ENCODE results near the gene FXYD6. TPM values are rescaled to one million over a fixed set of nuclear protein-coding genes. Genes with fewer than 3 reads are reported as not detected.

FXYD6 gene
- total RNA-seq, 1 donor from 2014 or later, result 10.5 TPM

DNA sequence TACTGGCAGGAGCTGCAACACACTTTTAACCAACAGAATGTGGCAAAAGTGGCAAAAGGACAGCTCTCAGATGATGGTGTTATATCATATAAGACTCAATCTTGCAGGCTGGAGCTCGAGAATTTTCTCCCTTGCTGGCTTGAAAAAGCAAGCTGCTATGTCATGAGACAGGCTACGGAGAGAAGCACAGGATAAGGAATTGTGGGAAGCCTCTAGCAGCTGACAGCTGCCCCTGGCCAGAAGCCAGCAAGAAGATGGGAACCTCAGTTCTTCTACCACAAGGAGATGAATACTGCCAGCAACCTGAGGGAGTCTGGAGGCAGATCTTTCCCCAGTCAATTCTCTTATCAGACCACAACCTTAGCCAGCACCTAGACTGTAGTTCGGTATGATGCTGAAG, 24.6 kb downstream of the FXYD6 start:
- TF ChIP-seq EZH2 (IDR thresholded peaks at IDR 0.05; ENCODE audit: insufficient read depth, low read length) (no peak), CTCF (IDR thresholded peaks at IDR 0.05; ENCODE audit: insufficient read depth, low read depth, low read length) (no peak)
- Histone ChIP-seq H2AFZ (ENCODE audit: low read depth, low read length) (no peak overlapping the region), H4K20me1 (ENCODE audit: insufficient read depth, low read length) (no peaks in the 10 kb centered on the region), H3K27me3 (ENCODE audit: insufficient read depth, low read length) (no peaks in the 10 kb centered on the region), H3K79me2 (ENCODE audit: insufficient read depth, low read length) (no peaks in the 10 kb centered on the region), H3K4me3 (ENCODE audit: insufficient read depth, low read depth, low read length) (no peak overlapping the region), H3K4me1 (ENCODE audit: insufficient read depth, low read length) (no peaks in the 10 kb centered on the region), H3K4me2 (ENCODE audit: low read length) (no peak overlapping the region), H3K9me3 (ENCODE audit: insufficient read depth, low read depth, low read length) (no peaks in the 10 kb centered on the region), H3K9ac (ENCODE audit: low read length) (no peak overlapping the region), H3K36me3 (ENCODE audit: insufficient read depth, low read length) (no peaks in the 10 kb centered on the region), H3K27ac (ENCODE audit: low read depth, low read length) (no peak overlapping the region)
- H3K9me3 Mint-ChIP-seq (ENCODE audit: unreplicated experiment), result peaks cover 2% of the 10 kb centered on the region
- no peaks in the 10 kb centered on the region for H3K36me3 Mint-ChIP-seq (ENCODE audit: low read depth, unreplicated experiment)
- FAIRE-seq (no peak), DNase-seq (ENCODE audit: low read depth) (peak; percentile 16)
- H3K4me1 Mint-ChIP-seq (ENCODE audit: low read depth, unreplicated experiment), result peaks cover 19% of the 10 kb centered on the region
- H3K27me3 Mint-ChIP-seq (ENCODE audit: low read depth, unreplicated experiment), result peaks cover 16% of the 10 kb centered on the region
- H3K4me3 Mint-ChIP-seq (ENCODE audit: unreplicated experiment), result no peak overlapping the region
- H3K27ac Mint-ChIP-seq (ENCODE audit: unreplicated experiment), result no peak overlapping the region

GRCh38 chr11:117851106-117851505, 25.4 kb downstream of the FXYD6 start:
- H2AFZ ChIP-seq (ENCODE audit: low read depth, low read length), result no peak overlapping the region
- no peak overlapping the region for H3K4me3 ChIP-seq (ENCODE audit: insufficient read depth, low read depth, low read length)
- peaks cover 12% of the 10 kb centered on the region for H3K27me3 Mint-ChIP-seq (ENCODE audit: low read depth, unreplicated experiment)
- no peaks in the 10 kb centered on the region for H3K4me1 ChIP-seq (ENCODE audit: insufficient read depth, low read length)
- peaks cover 2% of the 10 kb centered on the region for H3K9me3 Mint-ChIP-seq (ENCODE audit: unreplicated experiment)
- FAIRE-seq (no peak), DNase-seq (ENCODE audit: low read depth) (no peak)
- H3K9ac ChIP-seq (ENCODE audit: low read length), result no peak overlapping the region
- H3K4me3 Mint-ChIP-seq (ENCODE audit: unreplicated experiment), result no peak overlapping the region
- no peak for TF ChIP-seq CTCF (IDR thresholded peaks at IDR 0.05; ENCODE audit: insufficient read depth, low read depth, low read length)
- no peak for TF ChIP-seq EZH2 (IDR thresholded peaks at IDR 0.05; ENCODE audit: insufficient read depth, low read length)
- H3K27ac ChIP-seq (ENCODE audit: low read depth, low read length), result no peak overlapping the region
- no peaks in the 10 kb centered on the region for H3K79me2 ChIP-seq (ENCODE audit: insufficient read depth, low read length)
- no peaks in the 10 kb centered on the region for H3K27me3 ChIP-seq (ENCODE audit: insufficient read depth, low read length)
- no peaks in the 10 kb centered on the region for H3K9me3 ChIP-seq (ENCODE audit: insufficient read depth, low read depth, low read length)
- H4K20me1 ChIP-seq (ENCODE audit: insufficient read depth, low read length), result no peaks in the 10 kb centered on the region
- no peaks in the 10 kb centered on the region for H3K36me3 Mint-ChIP-seq (ENCODE audit: low read depth, unreplicated experiment)
- H3K36me3 ChIP-seq (ENCODE audit: insufficient read depth, low read length), result no peaks in the 10 kb centered on the region
- peak overlapping the region; percentile 45 for H3K4me2 ChIP-seq (ENCODE audit: low read length)
- H3K4me1 Mint-ChIP-seq (ENCODE audit: low read depth, unreplicated experiment), result peaks cover 19% of the 10 kb centered on the region
- H3K27ac Mint-ChIP-seq (ENCODE audit: unreplicated experiment), result no peak overlapping the region

DNA sequence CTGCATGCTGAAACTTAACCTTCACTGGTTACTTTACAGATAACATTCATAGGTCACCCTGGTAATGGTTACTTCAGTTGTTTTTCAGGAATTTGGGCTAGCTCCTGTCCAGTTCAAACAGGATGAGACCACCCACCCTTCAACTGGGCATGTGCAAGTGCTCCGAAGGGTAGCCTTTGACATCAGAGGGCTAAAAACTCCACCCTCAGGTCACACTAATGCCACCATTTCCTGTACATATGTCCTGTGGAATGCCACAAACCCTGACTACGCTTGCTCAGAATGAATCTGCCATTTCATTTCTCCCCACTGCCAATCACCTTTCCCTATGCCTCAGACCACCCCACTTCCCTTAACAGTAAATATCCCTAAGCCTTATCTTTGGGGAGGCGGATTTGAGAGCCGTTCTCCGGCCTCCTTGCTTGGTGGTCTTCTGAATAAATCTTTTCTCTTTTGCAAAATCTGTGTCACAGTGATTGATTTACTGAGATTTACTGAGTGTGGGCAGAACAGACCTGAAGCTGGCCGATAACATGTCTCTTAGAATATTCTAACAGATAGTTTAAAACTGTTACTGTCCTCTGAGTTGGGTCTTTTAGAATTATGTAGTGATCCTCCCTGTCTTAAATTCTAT, 26.6 kb downstream of the FXYD6 start:
- no peak for TF ChIP-seq CTCF (IDR thresholded peaks at IDR 0.05; ENCODE audit: insufficient read depth, low read depth, low read length)
- no peak for TF ChIP-seq EZH2 (IDR thresholded peaks at IDR 0.05; ENCODE audit: insufficient read depth, low read length)
- no peaks in the 10 kb centered on the region for H3K36me3 ChIP-seq (ENCODE audit: insufficient read depth, low read length)
- no peak overlapping the region for H3K4me3 ChIP-seq (ENCODE audit: insufficient read depth, low read depth, low read length)
- H3K9ac ChIP-seq (ENCODE audit: low read length), result no peak overlapping the region
- H3K27ac Mint-ChIP-seq (ENCODE audit: unreplicated experiment), result peak overlapping the region; percentile 0
- H3K27me3 ChIP-seq (ENCODE audit: insufficient read depth, low read length), result no peaks in the 10 kb centered on the region
- H3K27me3 Mint-ChIP-seq (ENCODE audit: low read depth, unreplicated experiment), result peaks cover 5% of the 10 kb centered on the region
- no peak for FAIRE-seq
- no peaks in the 10 kb centered on the region for H3K36me3 Mint-ChIP-seq (ENCODE audit: low read depth, unreplicated experiment)
- no peak overlapping the region for H3K27ac ChIP-seq (ENCODE audit: low read depth, low read length)
- no peaks in the 10 kb centered on the region for H3K9me3 ChIP-seq (ENCODE audit: insufficient read depth, low read depth, low read length)
- H3K4me2 ChIP-seq (ENCODE audit: low read length), result no peak overlapping the region
- no peak overlapping the region for H3K4me3 Mint-ChIP-seq (ENCODE audit: unreplicated experiment)
- peaks cover 9% of the 10 kb centered on the region for H3K4me1 Mint-ChIP-seq (ENCODE audit: low read depth, unreplicated experiment)
- DNase-seq (ENCODE audit: low read depth), result no peak
- peaks cover 2% of the 10 kb centered on the region for H3K9me3 Mint-ChIP-seq (ENCODE audit: unreplicated experiment)
- no peaks in the 10 kb centered on the region for H3K79me2 ChIP-seq (ENCODE audit: insufficient read depth, low read length)
- H2AFZ ChIP-seq (ENCODE audit: low read depth, low read length), result no peak overlapping the region
- H3K4me1 ChIP-seq (ENCODE audit: insufficient read depth, low read length), result no peaks in the 10 kb centered on the region
- no peaks in the 10 kb centered on the region for H4K20me1 ChIP-seq (ENCODE audit: insufficient read depth, low read length)
